Caco-2 (cell line): ENCODE data around the gene SLC9A1. TPM values are rescaled to one million over a fixed set of nuclear protein-coding genes. Genes with fewer than 3 reads are reported as not detected.
"Not testable (repeated sequence)": the region's sequence is repeated elsewhere in the genome, so short reads cannot be mapped to it uniquely, and the experiment has no call there.

Source experiments
- BruUV-seq: library from RNA; stranded (reverse); fragments of 400-500 nt; replicated peaks from 2 replicates; lab custom pipeline; 2021; lab: Mats Ljungman, UMichigan
- CTCF ChIA-PET: fragments of 300-600 bp; sonication (Branson Sonifier 250); formaldehyde crosslinking; loops from one replicate; lab custom pipeline; 2022; ENCODE audit warnings: antibody characterized with exemption; lab: Charles Lee
- POLR2A ChIA-PET: fragments of 300-600 bp; sonication (Branson Sonifier 250); formaldehyde crosslinking; loops from one replicate; lab custom pipeline; 2022; ENCODE audit warnings: antibody characterized with exemption; lab: Charles Lee
- DNase-seq, 2 experiments: peaks; one replicate each; pipeline versions ENCODE4 v3.0.0 to v3.0.0-alpha.2; 2020 to 2022
- H3K27me3 ChIP-seq: replicated peaks from 2 replicates; pipeline ENCODE4 v1.6.0; 2011; ENCODE audit warnings: low read length; ENCODE audit not compliant: control insufficient read depth, insufficient read depth
- H3K36me3 ChIP-seq: 2 replicates; pipeline ENCODE4 v1.5.1; 2011; ENCODE audit warnings: low read length; ENCODE audit not compliant: control insufficient read depth, insufficient read depth
- H3K4me1 ChIP-seq: fragments of 250-450 bp; sonication (Bioruptor Pico); 2 replicates; pipeline ENCODE4 v1.5.1; 2020; ENCODE audit warnings: mild to moderate bottlenecking
- H3K4me3 ChIP-seq: 2 replicates; pipeline ENCODE4 v1.5.1; 2011; ENCODE audit warnings: low read depth, mild to moderate bottlenecking, control low read depth, low read length
- H3K9me3 ChIP-seq: fragments of 250-450 bp; sonication (Bioruptor Pico); 2 replicates; pipeline ENCODE4 v1.5.1; 2020; ENCODE audit warnings: mild to moderate bottlenecking, moderate library complexity
- H3K27ac Mint-ChIP-seq: one replicate; pipeline ENCODE4 v1.8.0; 2022; ENCODE audit warnings: mixed read lengths; ENCODE audit not compliant: unreplicated experiment
- H3K27me3 Mint-ChIP-seq: one replicate; pipeline ENCODE4 v1.8.0; 2022; ENCODE audit warnings: mixed read lengths; ENCODE audit not compliant: insufficient read depth, unreplicated experiment
- H3K36me3 Mint-ChIP-seq: one replicate; pipeline ENCODE4 v1.8.0; 2022; ENCODE audit warnings: mild to moderate bottlenecking, mixed read lengths; ENCODE audit not compliant: insufficient read depth, unreplicated experiment
- H3K4me1 Mint-ChIP-seq: one replicate; pipeline ENCODE4 v1.8.0; 2022; ENCODE audit warnings: low read depth, mixed read lengths; ENCODE audit not compliant: unreplicated experiment
- H3K4me3 Mint-ChIP-seq: one replicate; pipeline ENCODE4 v1.8.0; 2022; ENCODE audit warnings: mild to moderate bottlenecking, moderate library complexity, mixed read lengths; ENCODE audit not compliant: unreplicated experiment
- H3K9me3 Mint-ChIP-seq: one replicate; pipeline ENCODE4 v1.8.0; 2022; ENCODE audit warnings: mixed read lengths; ENCODE audit not compliant: unreplicated experiment
- intact Hi-C: fragments of 100-400 bp; cut with micrococcal nuclease; formaldehyde crosslinking; loops from one replicate; pipeline ENCODE4 v1.10.0; 2022; ENCODE audit not compliant: unreplicated experiment
- total RNA-seq: library from RNA; stranded (reverse); gene quantifications from 2 replicates; pipeline ENCODE4 v1.2.3, GENCODE V29; 2022
- TF ChIP-seq, protein P1 (sequence below), 2 experiments: fragments of 200-600 bp in 1 of 2; IDR thresholded peaks; 1 replicate in 1 of 2; 2 replicates in 1 of 2; pipeline versions ENCODE4 v1.5.1 to v1.8.0; 2011 to 2022; ENCODE audit warnings: antibody characterized with exemption in 1 of 2, control low read depth in 1 of 2, inconsistent platforms in 1 of 2, low read depth in 1 of 2, low read length in 1 of 2, mild to moderate bottlenecking in 1 of 2, moderate library complexity in 1 of 2; ENCODE audit not compliant: insufficient read depth in 1 of 2, severe bottlenecking in 1 of 2, unreplicated experiment in 1 of 2

SLC9A1 gene
- total RNA-seq, 1 experiment from 2014 or later = 28.9 TPM

DNA sequence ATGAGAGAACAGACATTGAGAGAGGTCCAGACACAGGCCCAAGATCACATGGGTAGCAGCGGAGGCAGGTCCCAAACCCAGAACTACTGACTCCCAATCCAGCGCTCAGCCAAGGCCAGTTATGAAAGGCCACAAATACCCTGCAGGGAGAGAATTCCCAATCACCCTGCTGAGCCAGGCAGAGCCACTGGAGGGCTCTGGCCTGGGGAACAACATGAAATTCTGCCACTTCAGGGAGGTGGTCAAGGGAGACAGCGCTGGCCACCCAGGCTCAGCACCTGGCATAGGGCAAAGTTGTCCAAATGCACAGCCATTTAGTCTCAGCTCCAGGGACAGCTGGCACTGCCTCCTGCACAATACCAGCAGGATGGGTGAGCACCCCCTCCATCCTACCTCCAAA lies 27.5 kb downstream of the SLC9A1 start:
- Histone ChIP-seq H3K4me3 (no peak overlapping the region), H3K4me1 (no peaks in the 10 kb centered on the region), H3K9me3 (no peaks in the 10 kb centered on the region), H3K27me3 (no peaks in the 10 kb centered on the region), H3K36me3 (no peaks in the 10 kb centered on the region)
- no peak overlapping the region for H3K4me3 Mint-ChIP-seq
- TF ChIP-seq, protein P1, sequence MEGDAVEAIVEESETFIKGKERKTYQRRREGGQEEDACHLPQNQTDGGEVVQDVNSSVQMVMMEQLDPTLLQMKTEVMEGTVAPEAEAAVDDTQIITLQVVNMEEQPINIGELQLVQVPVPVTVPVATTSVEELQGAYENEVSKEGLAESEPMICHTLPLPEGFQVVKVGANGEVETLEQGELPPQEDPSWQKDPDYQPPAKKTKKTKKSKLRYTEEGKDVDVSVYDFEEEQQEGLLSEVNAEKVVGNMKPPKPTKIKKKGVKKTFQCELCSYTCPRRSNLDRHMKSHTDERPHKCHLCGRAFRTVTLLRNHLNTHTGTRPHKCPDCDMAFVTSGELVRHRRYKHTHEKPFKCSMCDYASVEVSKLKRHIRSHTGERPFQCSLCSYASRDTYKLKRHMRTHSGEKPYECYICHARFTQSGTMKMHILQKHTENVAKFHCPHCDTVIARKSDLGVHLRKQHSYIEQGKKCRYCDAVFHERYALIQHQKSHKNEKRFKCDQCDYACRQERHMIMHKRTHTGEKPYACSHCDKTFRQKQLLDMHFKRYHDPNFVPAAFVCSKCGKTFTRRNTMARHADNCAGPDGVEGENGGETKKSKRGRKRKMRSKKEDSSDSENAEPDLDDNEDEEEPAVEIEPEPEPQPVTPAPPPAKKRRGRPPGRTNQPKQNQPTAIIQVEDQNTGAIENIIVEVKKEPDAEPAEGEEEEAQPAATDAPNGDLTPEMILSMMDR (IDR thresholded peaks at IDR 0.05; ENCODE audit: insufficient read depth in 1 of 2, low read depth in 1 of 2, low read length in 1 of 2, severe bottlenecking in 1 of 2, unreplicated experiment in 1 of 2) = peak in 1 of 2 experiments; percentile 27
- peaks cover 15% of the 10 kb centered on the region for H3K36me3 Mint-ChIP-seq
- H3K27ac Mint-ChIP-seq = no peak overlapping the region
- CTCF ChIA-PET = no interaction called here
- POLR2A ChIA-PET = no interaction called here
- intact Hi-C loops = no loop called here
- H3K9me3 Mint-ChIP-seq = no peaks in the 10 kb centered on the region
- H3K27me3 Mint-ChIP-seq = no peaks in the 10 kb centered on the region
- BruUV-seq = no TSS peak
- no peak for DNase-seq
- H3K4me1 Mint-ChIP-seq = no peaks in the 10 kb centered on the region

GRCh38 chr1:27126391-27126790 lies 28.5 kb downstream of the SLC9A1 start:
- Histone ChIP-seq H3K9me3 (no peaks in the 10 kb centered on the region), H3K4me3 (no peak overlapping the region), H3K4me1 (no peaks in the 10 kb centered on the region), H3K27me3 (no peaks in the 10 kb centered on the region), H3K36me3 (no peaks in the 10 kb centered on the region)
- no peak overlapping the region for H3K27ac Mint-ChIP-seq
- ChIA-PET POLR2A (no interaction called here), CTCF (interaction anchor here (0.6 kb wide), 1 partner anchor 108 kb away, joined by 3 read pairs; no protein-coding TSS in a partner anchor)
- TF ChIP-seq, protein P1 (IDR thresholded peaks at IDR 0.05; ENCODE audit: insufficient read depth in 1 of 2, low read depth in 1 of 2, low read length in 1 of 2, severe bottlenecking in 1 of 2, unreplicated experiment in 1 of 2) = no peak
- H3K4me1 Mint-ChIP-seq = no peaks in the 10 kb centered on the region
- BruUV-seq = no TSS peak
- H3K9me3 Mint-ChIP-seq = no peaks in the 10 kb centered on the region
- H3K27me3 Mint-ChIP-seq = no peaks in the 10 kb centered on the region
- DNase-seq = no peak
- H3K36me3 Mint-ChIP-seq = peaks cover 15% of the 10 kb centered on the region
- intact Hi-C loops = no loop called here
- H3K4me3 Mint-ChIP-seq = no peak overlapping the region

DNA sequence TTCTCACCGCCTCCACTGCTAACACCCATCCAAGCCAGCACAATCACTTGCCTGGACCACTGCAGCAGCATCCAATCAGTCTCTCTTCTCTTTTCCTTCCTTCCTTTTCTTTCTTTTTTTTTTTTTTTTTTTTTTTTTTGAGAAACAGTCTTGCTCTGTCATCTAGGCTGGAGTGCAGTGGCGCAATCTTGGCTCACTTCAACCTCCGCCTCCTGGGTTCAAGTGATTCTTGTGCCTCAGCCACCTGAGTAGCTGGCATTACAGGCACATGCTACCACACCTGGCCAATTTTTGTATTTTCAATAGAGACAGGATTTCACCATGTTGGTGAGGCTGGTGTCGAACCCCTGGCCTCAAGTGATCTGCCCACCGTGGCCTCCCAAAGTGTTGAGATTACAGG lies 29.8 kb downstream of the SLC9A1 start:
- H3K27ac Mint-ChIP-seq, H3K9me3 Mint-ChIP-seq, H3K4me3 Mint-ChIP-seq, H3K4me1 Mint-ChIP-seq, BruUV-seq, POLR2A ChIA-PET, DNase-seq, H3K9me3 ChIP-seq, H3K27me3 ChIP-seq, H3K36me3 ChIP-seq, H3K4me3 ChIP-seq, H3K4me1 ChIP-seq, CTCF ChIA-PET, intact Hi-C loops, H3K27me3 Mint-ChIP-seq: not testable (repeated sequence)
- peaks cover 15% of the 10 kb centered on the region for H3K36me3 Mint-ChIP-seq

GRCh38 chr1:27124405-27124804 lies 30.5 kb downstream of the SLC9A1 start:
- H3K4me3 ChIP-seq = no peak overlapping the region
- H3K4me3 Mint-ChIP-seq = no peak overlapping the region
- ChIA-PET POLR2A (no interaction called here), CTCF (no interaction called here)
- no peaks in the 10 kb centered on the region for H3K4me1 Mint-ChIP-seq
- H3K36me3 Mint-ChIP-seq = peaks cover 15% of the 10 kb centered on the region
- no peaks in the 10 kb centered on the region for H3K27me3 Mint-ChIP-seq
- H3K36me3 ChIP-seq = no peaks in the 10 kb centered on the region
- no TSS peak for BruUV-seq
- intact Hi-C loops = loop anchor here (1.0 kb wide), 1 partner anchor 12 kb away; no protein-coding TSS in a partner anchor
- H3K4me1 ChIP-seq = no peaks in the 10 kb centered on the region
- no peak overlapping the region for H3K27ac Mint-ChIP-seq
- no peaks in the 10 kb centered on the region for H3K27me3 ChIP-seq
- no peak for DNase-seq
- H3K9me3 ChIP-seq = no peaks in the 10 kb centered on the region
- no peaks in the 10 kb centered on the region for H3K9me3 Mint-ChIP-seq
- TF ChIP-seq, protein P1 (IDR thresholded peaks at IDR 0.05; ENCODE audit: insufficient read depth in 1 of 2, low read depth in 1 of 2, low read length in 1 of 2, severe bottlenecking in 1 of 2, unreplicated experiment in 1 of 2) = no peak
